HepG2 (cell line): ENCODE measurements around the gene DCPS. TPM values are rescaled to one million over a fixed set of nuclear protein-coding genes. Genes with fewer than 3 reads are reported as not detected.
A peak's percentile ranks its signal among the peaks of the same experiment; 100 is the strongest.

Experiments used
- ARNT ChIP-seq: fragments of 450-650 bp; IDR thresholded peaks from 2 replicates; pipeline ENCODE4 v1.6.1; 2017
- BORCS8-MEF2B ChIP-seq: sonication (generic); formaldehyde crosslinking; IDR thresholded peaks from 2 replicates; pipeline ENCODE4 v1.8.0; 2022; ENCODE audit warnings: mild to moderate bottlenecking, missing genetic modification reagents
- CEBPB ChIP-seq: IDR thresholded peaks from 2 replicates; pipeline ENCODE4 v1.6.1; 2011; ENCODE audit warnings: low read depth, low read length, improper control_type of control experiment, borderline replicate concordance
- CENPT ChIP-seq: sonication (generic); formaldehyde crosslinking; IDR thresholded peaks from 2 replicates; pipeline ENCODE4 v1.8.0; 2022; ENCODE audit warnings: low read depth, mild to moderate bottlenecking, moderate library complexity, missing genetic modification reagents
- EEA1 ChIP-seq: sonication (generic); formaldehyde crosslinking; IDR thresholded peaks from 2 replicates; pipeline ENCODE4 v1.5.1; 2020; ENCODE audit warnings: mild to moderate bottlenecking, missing genetic modification reagents, borderline replicate concordance
- FOXP1 ChIP-seq, 2 experiments: fragments of 450-650 bp in 1 of 2; IDR thresholded peaks; 2 replicates each; pipeline ENCODE4 v1.6.1; 2017 to 2018; ENCODE audit warnings: antibody characterized with exemption in 1 of 2
- HDAC2 ChIP-seq: sonication (generic); formaldehyde crosslinking; IDR thresholded peaks from 2 replicates; pipeline ENCODE4 v1.4.0; 2020; ENCODE audit warnings: missing genetic modification reagents
- MTERF4 ChIP-seq: sonication (generic); formaldehyde crosslinking; IDR thresholded peaks from 2 replicates; pipeline ENCODE4 v1.8.0; 2023; ENCODE audit warnings: mild to moderate bottlenecking, missing genetic modification reagents
- NFKB2 ChIP-seq: sonication (generic); formaldehyde crosslinking; IDR thresholded peaks from 2 replicates; pipeline ENCODE4 v1.4.0; 2020; ENCODE audit warnings: missing genetic modification reagents, borderline replicate concordance
- NR2C2 ChIP-seq: sonication (generic); formaldehyde crosslinking; IDR thresholded peaks from 2 replicates; pipeline ENCODE4 v1.4.0; 2020; ENCODE audit warnings: missing genetic modification reagents, mild to moderate bottlenecking, moderate library complexity, borderline replicate concordance
- POGK ChIP-seq: sonication (generic); formaldehyde crosslinking; conservative IDR thresholded peaks from 2 replicates; pipeline ENCODE4 v1.8.0; 2022; ENCODE audit warnings: mild to moderate bottlenecking, moderate library complexity, missing genetic modification reagents
- SIX4 ChIP-seq: sonication (generic); formaldehyde crosslinking; IDR thresholded peaks from 2 replicates; pipeline ENCODE4 v1.4.0; 2020; ENCODE audit warnings: missing genetic modification reagents
- THAP11 ChIP-seq: IDR thresholded peaks from 2 replicates; pipeline ENCODE4 v1.6.1; 2016; ENCODE audit warnings: missing biosample characterization, missing genetic modification reagents
- TOPORS ChIP-seq: sonication (generic); formaldehyde crosslinking; IDR thresholded peaks from 2 replicates; pipeline ENCODE4 v1.8.0; 2023; ENCODE audit warnings: mild to moderate bottlenecking, missing genetic modification reagents
- UBTF ChIP-seq: sonication (generic); formaldehyde crosslinking; IDR thresholded peaks from 2 replicates; pipeline ENCODE4 v1.4.0; 2020; ENCODE audit warnings: mild to moderate bottlenecking, missing genetic modification reagents
- ZBTB43 ChIP-seq: sonication (generic); formaldehyde crosslinking; conservative IDR thresholded peaks from 2 replicates; pipeline ENCODE4 v1.4.0; 2020; ENCODE audit warnings: missing genetic modification reagents
- ZBTB7B ChIP-seq: sonication (generic); formaldehyde crosslinking; IDR thresholded peaks from 2 replicates; pipeline ENCODE4 v1.4.0; 2020; ENCODE audit warnings: missing genetic modification reagents
- ZNF207 ChIP-seq: fragments of 450-650 bp; IDR thresholded peaks from 2 replicates; pipeline ENCODE4 v1.6.1; 2016; ENCODE audit warnings: antibody characterized with exemption, borderline replicate concordance
- ZSCAN22 ChIP-seq: sonication (generic); formaldehyde crosslinking; IDR thresholded peaks from 2 replicates; pipeline ENCODE4 v1.4.0; 2020; ENCODE audit warnings: mild to moderate bottlenecking, missing genetic modification reagents
- ZZZ3 ChIP-seq: sonication (generic); formaldehyde crosslinking; IDR thresholded peaks from 2 replicates; pipeline ENCODE4 v1.4.0; 2020; ENCODE audit warnings: missing genetic modification reagents, mild to moderate bottlenecking, borderline replicate concordance
- polyA plus RNA-seq, 8 experiments: library from polyadenylated mRNA; depleted of rRNA in 3 of 8; stranded (reverse) in 7 of 8; unstranded in 1 of 8; fragments of >200 nt; fragmentation: Illumina TruSeq in 4 of 8; extraction: Trizol in 4 of 8; gene quantifications; 2 replicates each; pipeline versions ENCODE4 v1.2.1 to v1.2.3, GENCODE V29; 2011 to 2016; ENCODE audit warnings: low read depth in 4 of 8, missing spikeins in 1 of 8, mixed read lengths in 1 of 8; ENCODE audit not compliant: insufficient read depth in 1 of 8
- total RNA-seq, 5 experiments: library from RNA; depleted of rRNA; stranded (reverse); fragments of >200 nt; fragmentation: Illumina TruSeq; extraction: Trizol; gene quantifications; 2 replicates each; pipeline ENCODE4 v1.2.3, GENCODE V29; 2016; ENCODE audit warnings: low read depth in 1 of 5
- TF ChIP-seq, protein P1 (sequence below): sonication (generic); formaldehyde crosslinking; IDR thresholded peaks from 2 replicates; pipeline ENCODE4 v1.4.0; 2020; ENCODE audit warnings: low read depth, mild to moderate bottlenecking, missing genetic modification reagents

The DCPS gene
- total and polyA plus RNA-seq, 2 of the 13 experiments (the other 11 are each of a cell fraction or from before 2014, with no cell fraction given), result 21.9 to 22.5 TPM

- TF ChIP-seq SIX4 (no peak), POGK (no peak), ZBTB43 (CRISPR knock-in tag) (no peak), ARNT (no peak), CENPT (CRISPR knock-in tag) (no peak), ZBTB7B (CRISPR knock-in tag) (0 out of 2 replicates have a peak, but pooled peaks have one; percentile 2), UBTF (CRISPR knock-in tag) (peak; percentile 48; the same call in 1 of the 2 replicates), NFKB2 (no peak), TOPORS (no peak), NR2C2 (CRISPR knock-in tag) (no peak), FOXP1 (IDR thresholded peaks at IDR 0.05) (no peak), FOXP1 (CRISPR knock-in tag; IDR thresholded peaks at IDR 0.05) (no peak), MTERF4 (CRISPR knock-in tag) (no peak), THAP11 (CRISPR knock-in tag) (0 out of 2 replicates have a peak, but pooled peaks have one; percentile 6), EEA1 (CRISPR knock-in tag) (0 out of 2 replicates have a peak, but pooled peaks have one; percentile 47), ZSCAN22 (0 out of 2 replicates have a peak, but pooled peaks have one; percentile 39), CEBPB (no peak), ZNF207 (no peak), HDAC2 (CRISPR knock-in tag) (0 out of 2 replicates have a peak, but pooled peaks have one; percentile 14), BORCS8-MEF2B (CRISPR knock-in tag) (no peak), ZZZ3 (CRISPR knock-in tag) (no peak)
- TF ChIP-seq, protein P1, sequence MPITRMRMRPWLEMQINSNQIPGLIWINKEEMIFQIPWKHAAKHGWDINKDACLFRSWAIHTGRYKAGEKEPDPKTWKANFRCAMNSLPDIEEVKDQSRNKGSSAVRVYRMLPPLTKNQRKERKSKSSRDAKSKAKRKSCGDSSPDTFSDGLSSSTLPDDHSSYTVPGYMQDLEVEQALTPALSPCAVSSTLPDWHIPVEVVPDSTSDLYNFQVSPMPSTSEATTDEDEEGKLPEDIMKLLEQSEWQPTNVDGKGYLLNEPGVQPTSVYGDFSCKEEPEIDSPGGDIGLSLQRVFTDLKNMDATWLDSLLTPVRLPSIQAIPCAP (CRISPR knock-in tag), result no peak
Measured at GRCh38 chr11:126355926-126356897, 52.4 kb downstream of the DCPS start (continued).
